GM11168 (cell line): ENCODE data around the gene STK11.

Experiments
- in situ Hi-C: fragments of 300-500 bp; cut with MboI; formaldehyde crosslinking; loops from one replicate; pipeline ENCODE4 v1.12.0; 2022; ENCODE audit warnings: low sequenced_read_pairs; ENCODE audit not compliant: unreplicated experiment

Gene STK11

DNA sequence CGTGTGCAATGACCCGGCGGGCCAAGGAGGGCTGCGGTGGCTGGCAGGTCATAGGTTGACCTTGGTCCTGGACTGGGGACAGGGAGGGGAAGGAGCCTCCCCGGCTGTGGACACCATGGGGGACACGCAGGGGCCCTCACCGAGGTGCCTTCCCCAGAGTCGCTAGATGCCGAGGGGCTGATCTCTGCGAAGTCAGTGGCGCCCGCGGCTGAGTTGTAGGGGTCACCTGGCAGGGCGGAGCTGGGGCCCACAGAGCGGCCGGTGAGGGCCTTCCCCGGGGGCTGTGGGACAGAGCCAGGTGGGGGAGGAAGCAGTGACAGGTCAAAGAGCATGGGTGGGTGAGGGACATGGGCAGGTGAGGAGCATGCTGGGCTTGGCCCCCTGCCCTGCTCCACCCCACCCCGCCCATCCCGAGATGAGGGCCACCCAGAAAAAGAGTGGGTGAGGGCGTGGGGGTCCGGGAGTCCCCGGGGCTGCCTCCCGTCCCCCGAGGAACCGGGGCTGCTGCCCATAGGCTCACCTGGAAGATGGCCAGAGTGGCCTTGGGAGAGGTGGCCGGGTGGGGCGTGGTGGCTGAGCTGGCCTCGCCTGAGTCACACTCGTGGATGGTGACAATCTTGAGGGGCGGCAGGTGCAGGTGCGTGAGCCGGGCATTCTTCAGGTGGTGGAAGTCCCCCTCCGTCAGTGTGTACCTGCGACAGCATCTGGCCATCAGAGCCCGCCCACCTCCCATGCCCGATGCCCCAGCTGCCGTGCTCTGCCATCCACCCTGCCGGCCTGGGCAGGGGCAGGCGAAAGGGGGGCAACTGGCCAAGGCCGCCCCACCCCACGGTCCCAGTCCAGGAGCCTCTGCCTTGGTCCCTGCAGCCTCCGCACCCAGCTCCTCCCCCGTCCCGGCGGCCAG lies 28.7 kb downstream of the STK11 start:
- in situ Hi-C loops, result no loop called here

GRCh38 chr19:1234955-1235380 lies 29.4 kb downstream of the STK11 start:
- in situ Hi-C loops, result no loop called here

DNA sequence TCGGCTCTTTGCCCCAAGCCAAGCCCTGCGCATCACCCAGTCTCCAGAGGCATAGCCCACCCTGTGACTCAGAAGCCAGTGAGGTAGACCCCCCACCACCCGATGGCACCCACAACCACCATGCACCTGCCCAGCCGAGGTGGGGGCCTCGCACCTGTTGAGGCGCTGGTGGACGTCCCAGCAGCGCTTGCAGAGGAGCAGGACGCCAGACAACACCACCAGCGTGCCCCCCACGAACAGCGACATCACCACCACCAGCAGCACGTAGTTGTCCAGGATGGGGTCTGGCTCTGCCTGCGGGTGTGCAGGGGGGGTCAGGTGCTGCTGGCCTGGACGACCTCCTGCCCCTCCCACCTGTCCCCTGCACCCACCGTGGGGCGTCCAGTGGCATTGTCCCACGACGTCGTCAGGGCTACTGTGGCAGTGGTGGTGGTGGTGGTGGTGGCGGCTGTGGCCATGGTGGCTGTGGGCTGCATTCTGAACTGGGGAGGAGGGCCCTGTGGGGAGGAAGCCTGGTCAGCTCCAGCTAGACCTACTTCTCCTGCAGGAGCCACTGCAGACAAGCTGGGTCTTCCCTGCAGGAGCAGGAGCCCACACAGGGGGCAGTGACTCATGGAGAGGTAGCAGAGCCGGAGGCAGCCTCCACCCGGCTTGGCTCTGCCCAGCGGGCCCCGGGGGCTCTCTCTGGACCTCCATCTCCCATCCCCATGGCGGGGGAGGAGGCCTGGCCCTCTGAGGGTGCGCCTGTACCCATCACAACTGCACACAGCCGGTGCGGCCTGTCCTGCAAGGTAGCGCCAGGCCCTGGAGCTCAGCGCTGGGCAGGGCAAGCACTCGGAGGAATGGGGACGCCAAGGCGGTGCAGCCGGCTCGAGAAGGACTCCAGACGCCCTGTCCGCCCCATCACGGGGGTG lies 30.3 kb downstream of the STK11 start:
- in situ Hi-C loops, result no loop called here

GRCh38 chr19:1236576-1236975 lies 31.0 kb downstream of the STK11 start:
- in situ Hi-C loops, result no loop called here

DNA sequence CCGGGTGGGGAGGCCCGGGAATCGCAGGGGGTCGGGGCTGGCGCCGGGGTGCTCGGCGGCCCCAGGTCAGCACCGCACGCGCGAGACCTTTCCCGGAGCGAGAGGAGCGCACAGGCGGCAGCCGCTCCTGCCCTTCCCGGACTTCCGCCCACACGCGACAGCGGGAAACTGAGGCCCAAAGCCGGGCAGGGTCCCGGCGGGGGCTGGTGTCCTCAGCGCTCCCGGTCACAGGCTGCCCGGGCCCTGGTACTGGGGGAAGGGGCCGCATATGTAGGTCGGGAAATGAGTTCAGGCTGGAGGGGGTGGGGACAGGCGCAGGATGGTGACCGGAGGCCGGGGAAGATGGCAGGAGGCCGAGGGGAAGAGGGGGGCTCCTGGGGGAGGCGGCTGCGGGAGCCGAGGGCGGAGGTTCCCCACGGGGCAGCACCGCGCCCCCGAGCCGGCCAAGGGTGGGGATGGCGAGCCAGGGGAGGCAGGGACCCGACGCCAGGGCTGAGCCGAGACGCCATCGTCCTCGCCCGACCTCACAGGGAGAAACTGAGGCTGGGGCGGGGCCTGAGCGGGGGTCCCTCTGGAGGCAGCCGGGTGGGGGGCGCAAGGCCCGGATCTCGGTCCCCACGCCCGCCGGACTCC lies 31.6 kb downstream of the STK11 start:
- in situ Hi-C loops, result no loop called here

GRCh38 chr19:1237754-1238368 lies 32.3 kb downstream of the STK11 start, which contains the start of gene CBARP:
TSS of gene CBARP (minus strand) at chr19:1238005. CDS start at chr19:1236100, 1,905 bp downstream.
- in situ Hi-C loops, result no loop called here

DNA sequence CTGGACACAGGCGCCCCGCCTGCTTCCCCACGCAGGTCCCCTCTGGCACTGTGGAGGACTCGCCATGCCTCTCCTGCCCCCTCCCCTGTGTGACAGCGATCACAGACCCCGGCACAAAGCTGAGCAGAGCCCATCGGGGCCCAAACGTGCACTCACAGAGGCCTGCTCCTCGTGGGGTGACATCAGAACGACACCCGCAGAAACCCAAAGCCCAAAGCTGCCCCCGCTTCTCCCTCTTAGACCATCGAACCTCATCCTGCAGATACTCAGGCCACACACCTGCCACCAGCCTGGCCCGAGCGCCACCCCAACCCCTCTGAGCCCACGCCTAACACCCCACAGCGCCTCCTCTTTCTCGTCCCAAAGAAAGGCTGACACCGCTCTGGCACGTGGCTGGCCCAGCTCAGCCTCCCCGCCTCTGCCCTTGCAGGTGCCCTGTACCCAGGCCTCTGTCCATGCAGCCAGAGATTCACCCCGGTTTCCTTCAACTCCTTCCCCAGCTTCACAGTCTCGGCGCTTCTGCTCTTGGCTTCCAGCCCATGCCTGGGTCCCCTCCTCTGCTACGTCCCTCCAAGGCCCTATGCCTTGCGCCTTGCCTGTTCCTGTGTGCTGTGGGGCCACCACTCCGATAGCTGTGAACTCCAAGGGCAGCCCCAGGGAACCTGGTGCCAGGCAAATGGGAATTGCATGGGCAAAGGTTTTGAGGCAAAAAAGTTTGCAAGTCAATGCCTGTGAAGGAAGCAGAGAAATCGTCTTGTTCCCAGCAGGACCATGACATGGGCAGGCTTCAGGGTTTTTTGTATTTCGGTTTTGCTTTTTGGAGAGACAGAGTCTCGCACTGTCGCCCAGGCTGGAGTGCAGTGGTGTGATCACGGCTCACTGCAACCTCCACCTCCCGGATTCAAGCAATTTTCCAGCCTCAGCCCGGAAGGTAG lies 33.1 kb downstream of the STK11 start:
- in situ Hi-C loops, result no loop called here

GRCh38 chr19:1239420-1239795 lies 33.8 kb downstream of the STK11 start:
- in situ Hi-C loops, result no loop called here

GRCh38 chr19:1239796-1240737 lies 34.5 kb downstream of the STK11 start:
- in situ Hi-C loops, result no loop called here

DNA sequence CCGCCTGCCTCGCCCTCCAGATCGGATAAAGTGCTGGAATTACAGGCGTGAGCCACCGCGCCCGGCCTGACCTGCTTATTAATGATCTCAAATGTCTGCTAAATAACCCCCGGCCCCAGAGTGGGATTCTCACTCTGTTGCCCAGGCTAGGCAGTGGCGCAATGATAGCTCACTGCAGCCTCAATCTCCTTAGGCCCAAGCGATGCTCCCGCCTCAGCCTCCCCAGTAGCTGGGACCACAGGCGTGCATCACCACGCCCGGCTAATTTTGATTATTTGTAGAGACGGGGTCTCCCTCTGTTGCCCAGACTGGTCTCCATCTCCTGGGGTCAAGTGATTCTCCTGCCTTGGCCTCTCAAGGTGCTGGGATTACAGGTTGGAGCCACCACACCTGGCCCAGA lies 35.3 kb downstream of the STK11 start:
- in situ Hi-C loops, result no loop called here

- in situ Hi-C loops, result no loop called here
Observed at GRCh38 chr19:1241417-1242095, 36.0 kb downstream of the STK11 start, which contains the start of gene ATP5F1D. TSS of gene ATP5F1D (plus strand) at chr19:1241751. CDS start at chr19:1241851, 100 bp downstream.

DNA sequence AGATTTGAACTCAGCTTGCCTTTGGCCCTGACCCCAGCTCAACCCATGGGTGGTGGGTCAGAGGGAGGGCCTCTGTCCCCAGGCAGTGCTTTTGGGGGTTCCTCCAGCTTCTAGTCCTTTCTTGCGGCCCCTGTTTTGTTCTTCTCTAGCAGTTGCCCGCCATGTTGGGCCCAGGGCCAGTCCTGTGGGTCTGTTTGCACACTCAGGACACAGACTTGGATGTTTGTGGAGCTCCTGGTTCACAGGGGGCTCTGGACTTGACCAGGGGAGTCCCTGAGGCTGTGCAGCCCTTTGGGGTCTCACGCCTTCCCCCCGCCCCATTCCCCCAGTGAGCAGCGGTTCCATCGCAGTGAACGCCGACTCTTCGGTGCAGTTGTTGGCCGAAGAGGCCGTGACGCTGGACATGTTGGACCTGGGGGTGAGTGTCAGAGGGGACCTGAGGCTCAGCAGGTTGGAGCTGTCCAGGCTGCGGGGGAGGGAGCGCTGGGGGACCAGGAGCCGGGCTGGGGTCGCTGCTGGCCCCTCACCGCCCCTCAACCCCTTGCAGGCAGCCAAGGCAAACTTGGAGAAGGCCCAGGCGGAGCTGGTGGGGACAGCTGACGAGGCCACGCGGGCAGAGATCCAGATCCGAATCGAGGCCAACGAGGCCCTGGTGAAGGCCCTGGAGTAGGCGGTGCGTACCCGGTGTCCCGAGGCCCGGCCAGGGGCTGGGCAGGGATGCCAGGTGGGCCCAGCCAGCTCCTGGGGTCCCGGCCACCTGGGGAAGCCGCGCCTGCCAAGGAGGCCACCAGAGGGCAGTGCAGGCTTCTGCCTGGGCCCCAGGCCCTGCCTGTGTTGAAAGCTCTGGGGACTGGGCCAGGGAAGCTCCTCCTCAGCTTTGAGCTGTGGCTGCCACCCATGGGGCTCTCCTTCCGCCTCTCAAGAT lies 38.5 kb downstream of the STK11 start:
- in situ Hi-C loops, result no loop called here

DNA sequence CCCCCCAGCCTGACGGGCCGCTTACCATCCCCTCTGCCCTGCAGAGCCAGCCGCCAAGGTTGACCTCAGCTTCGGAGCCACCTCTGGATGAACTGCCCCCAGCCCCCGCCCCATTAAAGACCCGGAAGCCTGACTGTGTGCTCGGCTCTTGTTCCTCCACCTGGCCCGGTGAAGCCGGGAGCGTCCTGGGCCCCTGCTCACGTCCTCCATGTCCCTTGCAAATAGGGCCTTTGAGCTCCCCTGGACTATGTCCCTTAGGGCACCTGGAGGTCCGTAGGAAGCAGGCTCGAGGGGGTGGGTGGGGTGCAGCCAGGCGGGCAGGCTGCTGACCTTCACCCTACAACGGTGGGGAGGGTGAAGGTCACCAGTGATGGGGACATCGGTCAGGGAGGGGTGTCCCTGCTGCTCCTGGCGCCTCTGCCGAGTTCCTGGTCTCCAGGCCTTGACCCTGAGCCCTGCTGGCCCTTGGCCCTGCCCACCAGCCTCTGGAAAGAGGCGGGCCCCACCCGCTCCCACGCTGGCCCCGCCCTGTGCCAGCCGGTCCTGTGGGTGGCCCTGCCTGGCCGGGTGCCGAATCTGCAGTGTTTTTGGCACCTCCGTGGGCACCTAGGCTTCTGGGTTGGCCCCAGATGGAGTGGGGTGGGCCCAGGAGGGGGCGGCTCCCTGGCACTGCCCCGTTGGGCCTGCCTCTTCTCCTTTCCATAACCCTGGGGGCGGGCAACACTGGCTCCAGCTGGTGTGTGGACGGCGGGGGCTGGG lies 39.3 kb downstream of the STK11 start:
- in situ Hi-C loops, result no loop called here

GRCh38 chr19:1245494-1246264 lies 40.1 kb downstream of the STK11 start:
- in situ Hi-C loops, result no loop called here
